Testis (tissue), 3 donors: ENCODE data around the gene GOLPH3. TPM values are rescaled to one million over a fixed set of nuclear protein-coding genes. Genes with fewer than 3 reads are reported as not detected.
"Not testable (repeated sequence)": the region's sequence is repeated elsewhere in the genome, so short reads cannot be mapped to it uniquely, and the experiment has no call there.

Source experiments
- DNase-seq: peaks from one replicate; pipeline ENCODE4 v3.0.0-alpha.2; 2019
- H3K27ac ChIP-seq, 2 donors: fragments of 200-600 bp; sonication (generic); one replicate each; pipeline ENCODE4 v1.5.1; 2019
- H3K27me3 ChIP-seq: fragments of 200-600 bp; sonication (generic); one replicate; pipeline ENCODE4 v1.5.1; 2019
- H3K36me3 ChIP-seq: fragments of 200-600 bp; sonication (generic); one replicate; pipeline ENCODE4 v1.5.1; 2017; ENCODE audit warnings: low read depth; ENCODE audit errors: missing control alignments
- H3K4me1 ChIP-seq: fragments of 200-600 bp; sonication (generic); one replicate; pipeline ENCODE4 v1.5.1; 2019
- H3K4me3 ChIP-seq, 2 donors: fragments of 200-600 bp; sonication (generic); one replicate each; pipeline ENCODE4 v1.5.1; 2017 to 2019
- H3K9me3 ChIP-seq: fragments of 200-600 bp; sonication (generic); one replicate; pipeline ENCODE4 v1.5.1; 2017
- CTCF ChIP-seq, 3 experiments: fragments of 450-650 bp in 2 of 3; fragments of 200-600 bp in 1 of 3; sonication (generic) in 1 of 3; IDR thresholded peaks; one replicate each; pipeline ENCODE4 v1.5.1; 2016 to 2019; ENCODE audit warnings: antibody characterized with exemption in 3 of 3, mild to moderate bottlenecking in 2 of 3, moderate library complexity in 1 of 3
- POLR2A ChIP-seq: fragments of 450-650 bp; IDR thresholded peaks from one replicate; pipeline ENCODE4 v1.6.1; 2017; ENCODE audit warnings: antibody characterized with exemption, mild to moderate bottlenecking, moderate library complexity
- WGBS, 2 donors: methylation state at CpG; one replicate each; pipeline ENCODE4 v1.1.5; 2018; 5-methylcytosine and 5-hydroxymethylcytosine counted together
- intact Hi-C: fragments of 100-400 bp; cut with DNase I; formaldehyde crosslinking; loops from one replicate; pipeline ENCODE4 v1.15.1; 2023; ENCODE audit warnings: low total_unique reads
- polyA plus RNA-seq: library from polyadenylated mRNA; stranded (reverse); fragments of 350-450 nt; fragmentation: Illumina TruSeq; extraction: RNeasy Lipid Tissue Mini Kit (QIAGEN cat#74804); gene quantifications from one replicate; pipeline ENCODE4 v1.2.3, GENCODE V29; 2014; ENCODE audit warnings: low read depth, low replicate concordance; ENCODE audit not compliant: insufficient read depth
- total RNA-seq, 2 donors: library from RNA; depleted of rRNA; stranded (reverse); fragments of >200 nt; gene quantifications; one replicate each; pipeline ENCODE4 v1.2.3, GENCODE V29; 2016

Gene GOLPH3
- total and polyA plus RNA-seq, 3 donors from 2014 or later: 54.2 to 102 (median 88.7) TPM

- no peaks in the 10 kb centered on the region for H3K36me3 ChIP-seq
- DNase-seq: no peak
- H3K27me3 ChIP-seq: no peaks in the 10 kb centered on the region
- 11 to 36% methylated on average over 5 of the region's 5 CpGs for WGBS, 2 donors
- no peak overlapping the region for H3K4me3 ChIP-seq
- TF ChIP-seq POLR2A (no peak), CTCF (IDR thresholded peaks at IDR 0.05) (no peak)
- H3K27ac ChIP-seq: no peak overlapping the region
- no peaks in the 10 kb centered on the region for H3K9me3 ChIP-seq
- H3K4me1 ChIP-seq: peaks cover 6% of the 10 kb centered on the region
- intact Hi-C loops: no loop called here
These were observed 16.0 kb upstream of the GOLPH3 start for GRCh38 chr5:32190095-32190494.

- no peaks in the 10 kb centered on the region for H3K4me1 ChIP-seq
- TF ChIP-seq CTCF (IDR thresholded peaks at IDR 0.05): no peak
- TF ChIP-seq POLR2A: no peak
- intact Hi-C loops: no loop called here
- H3K27me3 ChIP-seq: no peaks in the 10 kb centered on the region
- no peaks in the 10 kb centered on the region for H3K36me3 ChIP-seq
- no peak overlapping the region for H3K27ac ChIP-seq
- H3K4me3 ChIP-seq: no peak overlapping the region
- no peaks in the 10 kb centered on the region for H3K9me3 ChIP-seq
- no peak for DNase-seq
These were observed 13.6 kb upstream of the GOLPH3 start for GRCh38 chr5:32187675-32188074.

GRCh38 chr5:32182463-32183063, 8.4 kb upstream of the GOLPH3 start:
- DNase-seq: no peak
- H3K4me3 ChIP-seq: no peak overlapping the region
- H3K9me3 ChIP-seq: no peaks in the 10 kb centered on the region
- intact Hi-C loops: no loop called here
- WGBS, 2 donors: 85 to 86% methylated on average over 5 of the region's 5 CpGs
- TF ChIP-seq POLR2A (no peak), CTCF (IDR thresholded peaks at IDR 0.05) (no peak)
- no peaks in the 10 kb centered on the region for H3K27me3 ChIP-seq
- H3K4me1 ChIP-seq: no peaks in the 10 kb centered on the region
- H3K36me3 ChIP-seq: no peaks in the 10 kb centered on the region
- H3K27ac ChIP-seq: no peak overlapping the region

- DNase-seq: peak; percentile 79
- H3K4me1 ChIP-seq: peaks cover 25% of the 10 kb centered on the region
- intact Hi-C loops: no loop called here
- no peaks in the 10 kb centered on the region for H3K9me3 ChIP-seq
- H3K4me3 ChIP-seq: peak overlapping the region; percentile 94 to 98
- WGBS, 2 donors: 0% methylated on average over 24 to 51 of the region's 74 CpGs
- H3K36me3 ChIP-seq: no peaks in the 10 kb centered on the region
- TF ChIP-seq POLR2A: no peak
- TF ChIP-seq CTCF (IDR thresholded peaks at IDR 0.05): no peak
- H3K27me3 ChIP-seq: no peaks in the 10 kb centered on the region
- peak overlapping the region; percentile 100 for H3K27ac ChIP-seq
These were observed 680 bp downstream of the GOLPH3 start for GRCh38 chr5:32173267-32174010.

- 0% methylated on average over 4 of the region's 4 CpGs for WGBS, 2 donors
- Histone ChIP-seq H3K27ac (peak overlapping the region; percentile 100), H3K9me3 (no peaks in the 10 kb centered on the region), H3K36me3 (no peaks in the 10 kb centered on the region), H3K4me3 (peak overlapping the region; percentile 94 to 98), H3K4me1 (peaks cover 27% of the 10 kb centered on the region), H3K27me3 (no peaks in the 10 kb centered on the region)
- TF ChIP-seq CTCF (IDR thresholded peaks at IDR 0.05) (no peak), POLR2A (no peak)
- no peak for DNase-seq
- intact Hi-C loops: no loop called here
These were observed 1.2 kb downstream of the GOLPH3 start for GRCh38 chr5:32172923-32173266.

- Histone ChIP-seq H3K4me3 (peak overlapping the region; percentile 94 to 98), H3K4me1 (peaks cover 28% of the 10 kb centered on the region), H3K27ac (peak overlapping the region; percentile 100)
- intact Hi-C loops, H3K9me3 ChIP-seq, H3K36me3 ChIP-seq, H3K27me3 ChIP-seq: not testable (repeated sequence)
- DNase-seq: peak; percentile 50
- 2 to 3% methylated on average over 27 to 34 of the region's 34 CpGs for WGBS, 2 donors
These were observed 1.8 kb downstream of the GOLPH3 start for GRCh38 chr5:32172186-32172911.
